HG03432 (cell line): Measurements from ENCODE around the gene SLC22A1.

Source experiments
- ATAC-seq: cut with Tn5 transposase; IDR thresholded peaks from one replicate; pipeline ENCODE4 v1.9.1; 2021; ENCODE audit warnings: mild to moderate bottlenecking, moderate library complexity; ENCODE audit not compliant: unreplicated experiment

Gene SLC22A1

GRCh38 chr6:160207618-160208017 lies 86.0 kb downstream of the SLC22A1 start:
- no peak for ATAC-seq
